Germinal center (tissue), 1 donor: Measurements from ENCODE around the gene RRP9.

Source experiments
- DNase-seq: peaks from one replicate; pipeline ENCODE4 v3.0.0; 2012; ENCODE audit warnings: mixed read lengths, low spot score

The RRP9 gene

GRCh38 chr3:51955893-51956770, 14.4 kb upstream of the RRP9 start:
- DNase-seq, result peak; percentile 59

- DNase-seq, result no peak
Measured at GRCh38 chr3:51955175-51955892, 13.6 kb upstream of the RRP9 start, which contains the start of gene GPR62. Gene GPR62, plus strand, starts transcription at chr3:51955381. Its CDS starts 272 bp downstream, at chr3:51955653.

GRCh38 chr3:51954713-51955112, 13.0 kb upstream of the RRP9 start:
- no peak for DNase-seq

- no peak for DNase-seq
Measured at GRCh38 chr3:51954105-51954504, 12.4 kb upstream of the RRP9 start.

GRCh38 chr3:51953445-51953844, 11.7 kb upstream of the RRP9 start:
- DNase-seq, result no peak

- no peak for DNase-seq
Measured at GRCh38 chr3:51950899-51951298, 9.2 kb upstream of the RRP9 start.

- no peak for DNase-seq
Measured at GRCh38 chr3:51949121-51949520, 7.4 kb upstream of the RRP9 start.

GRCh38 chr3:51948016-51948580, 6.4 kb upstream of the RRP9 start:
- DNase-seq, result no peak

GRCh38 chr3:51947215-51947900, 5.7 kb upstream of the RRP9 start:
- no peak for DNase-seq

GRCh38 chr3:51946796-51947195, 5.1 kb upstream of the RRP9 start:
- DNase-seq, result no peak

GRCh38 chr3:51945926-51946705, 4.4 kb upstream of the RRP9 start:
- no peak for DNase-seq

- DNase-seq, result no peak
Measured at GRCh38 chr3:51945031-51945840, 3.5 kb upstream of the RRP9 start.

GRCh38 chr3:51944451-51945021, 2.8 kb upstream of the RRP9 start:
- no peak for DNase-seq

GRCh38 chr3:51943451-51944391, 2.0 kb upstream of the RRP9 start:
- no peak for DNase-seq

- DNase-seq, result peak; percentile 86
Measured at GRCh38 chr3:51942603-51943450, 1.1 kb upstream of the RRP9 start.

- DNase-seq, result no peak
Measured at GRCh38 chr3:51941463-51941797, 274 bp downstream of the RRP9 start.

- no peak for DNase-seq
Measured at GRCh38 chr3:51940648-51941462, 849 bp downstream of the RRP9 start.
